Tibial nerve (tissue), 3 donors: ENCODE results near the gene LGALS9C.
"Not testable (repeated sequence)": the region's sequence is repeated elsewhere in the genome, so short reads cannot be mapped to it uniquely, and the experiment has no call there.

Source experiments
- CTCF ChIP-seq, 5 experiments: fragments of 200-600 bp in 3 of 5; fragments of 450-650 bp in 2 of 5; sonication (generic) in 3 of 5; IDR thresholded peaks; one replicate each; pipeline ENCODE4 v1.5.1; 2016 to 2019; ENCODE audit warnings: antibody characterized with exemption in 5 of 5, mild to moderate bottlenecking in 3 of 5, moderate library complexity in 2 of 5
- POLR2A ChIP-seq, 2 donors: fragments of 450-650 bp; IDR thresholded peaks; one replicate each; pipeline ENCODE4 v1.6.1; 2017; ENCODE audit warnings: antibody characterized with exemption in 2 of 2, mild to moderate bottlenecking in 2 of 2, moderate library complexity in 2 of 2

- not testable (repeated sequence) for TF ChIP-seq CTCF, POLR2A (IDR thresholded peaks at IDR 0.05)
These were observed 34.1 kb upstream of the LGALS9C start for GRCh38 chr17:18442532-18442931.
